Nephron progenitor cell (in vitro differentiated cells): ENCODE results near the gene SLC38A1.
"Not testable (repeated sequence)": the region's sequence is repeated elsewhere in the genome, so short reads cannot be mapped to it uniquely, and the experiment has no call there.

ENCODE experiments used
- DNase-seq: peaks from one replicate; pipeline ENCODE4 v3.0.0; 2021
- H3K27ac Mint-ChIP-seq: 2 replicates; pipeline ENCODE4 v1.8.0; 2021; ENCODE audit warnings: mild to moderate bottlenecking, moderate library complexity, mixed read lengths
- H3K27me3 Mint-ChIP-seq: 2 replicates; pipeline ENCODE4 v1.8.0; 2021; ENCODE audit warnings: mild to moderate bottlenecking, low read depth, mixed read lengths; ENCODE audit not compliant: poor library complexity
- H3K36me3 Mint-ChIP-seq: 2 replicates; pipeline ENCODE4 v1.8.0; 2021; ENCODE audit warnings: low read depth, mixed read lengths
- H3K4me1 Mint-ChIP-seq: 2 replicates; pipeline ENCODE4 v1.8.0; 2021; ENCODE audit warnings: mixed read lengths
- H3K4me3 Mint-ChIP-seq: 2 replicates; pipeline ENCODE4 v1.8.0; 2021; ENCODE audit warnings: mild to moderate bottlenecking, moderate library complexity, mixed read lengths
- H3K9me3 Mint-ChIP-seq: 2 replicates; pipeline ENCODE4 v1.8.0; 2021; ENCODE audit warnings: mild to moderate bottlenecking, moderate library complexity, mixed read lengths
- CTCF ChIP-seq: fragments of 200-600 bp; sonication (generic); IDR thresholded peaks from 2 replicates; pipeline ENCODE4 v1.5.0; 2021; ENCODE audit warnings: antibody characterized with exemption

The SLC38A1 gene

DNA sequence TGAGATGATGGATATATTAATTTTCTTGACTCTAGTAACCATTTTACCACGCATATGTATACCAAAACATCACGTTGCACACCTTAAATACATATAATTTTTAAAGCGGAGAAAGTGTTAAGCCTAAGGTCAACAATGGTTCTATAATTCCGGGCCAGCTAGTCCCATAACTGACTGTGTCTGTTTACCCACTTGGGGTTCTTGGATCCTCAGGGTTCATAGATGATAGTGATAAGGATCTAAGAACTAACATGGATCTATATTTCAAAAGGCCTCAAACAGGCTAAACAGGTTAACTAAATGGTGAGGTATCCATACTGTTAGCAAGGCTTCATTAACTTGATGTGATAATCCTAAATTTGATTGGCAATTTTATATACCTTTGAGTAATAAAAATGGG is 9.8 kb downstream of the SLC38A1 start:
- Mint-ChIP-seq H3K4me3 (no peak overlapping the region), H3K27me3 (no peaks in the 10 kb centered on the region), H3K36me3 (no peaks in the 10 kb centered on the region), H3K27ac (no peak overlapping the region), H3K4me1 (no peaks in the 10 kb centered on the region), H3K9me3 (peaks cover 45% of the 10 kb centered on the region)
- TF ChIP-seq CTCF: no peak
- DNase-seq: no peak

GRCh38 chr12:46258129-46258528 is 10.7 kb downstream of the SLC38A1 start:
- no peak for TF ChIP-seq CTCF
- Mint-ChIP-seq H3K9me3 (peaks cover 55% of the 10 kb centered on the region), H3K4me3 (no peak overlapping the region), H3K4me1 (no peaks in the 10 kb centered on the region), H3K27ac (no peak overlapping the region), H3K36me3 (no peaks in the 10 kb centered on the region), H3K27me3 (no peaks in the 10 kb centered on the region)
- no peak for DNase-seq

GRCh38 chr12:46256942-46257341 is 11.9 kb downstream of the SLC38A1 start:
- Mint-ChIP-seq H3K36me3 (no peaks in the 10 kb centered on the region), H3K4me1 (no peaks in the 10 kb centered on the region), H3K4me3 (no peak overlapping the region), H3K27me3 (no peaks in the 10 kb centered on the region), H3K27ac (no peak overlapping the region), H3K9me3 (peaks cover 64% of the 10 kb centered on the region)
- TF ChIP-seq CTCF: no peak
- DNase-seq: no peak

- no peak for TF ChIP-seq CTCF
- H3K36me3 Mint-ChIP-seq: no peaks in the 10 kb centered on the region
- peaks cover 92% of the 10 kb centered on the region for H3K9me3 Mint-ChIP-seq
- no peaks in the 10 kb centered on the region for H3K27me3 Mint-ChIP-seq
- H3K27ac Mint-ChIP-seq: no peak overlapping the region
- no peak for DNase-seq
- no peak overlapping the region for H3K4me3 Mint-ChIP-seq
- H3K4me1 Mint-ChIP-seq: no peaks in the 10 kb centered on the region
Measured at GRCh38 chr12:46253544-46254162, 15.2 kb downstream of the SLC38A1 start.

GRCh38 chr12:46251994-46252393 is 16.8 kb downstream of the SLC38A1 start:
- DNase-seq, H3K4me1 Mint-ChIP-seq, H3K36me3 Mint-ChIP-seq, H3K27ac Mint-ChIP-seq, H3K4me3 Mint-ChIP-seq, H3K27me3 Mint-ChIP-seq: not testable (repeated sequence)
- H3K9me3 Mint-ChIP-seq: peaks cover 94% of the 10 kb centered on the region

GRCh38 chr12:46249960-46250359 is 18.9 kb downstream of the SLC38A1 start:
- not testable (repeated sequence) for H3K27ac Mint-ChIP-seq, DNase-seq, H3K36me3 Mint-ChIP-seq, H3K4me3 Mint-ChIP-seq, H3K4me1 Mint-ChIP-seq, H3K27me3 Mint-ChIP-seq
- H3K9me3 Mint-ChIP-seq: peaks cover 96% of the 10 kb centered on the region

GRCh38 chr12:46246021-46246700 is 22.7 kb downstream of the SLC38A1 start:
- no peak overlapping the region for H3K27ac Mint-ChIP-seq
- no peak for DNase-seq
- TF ChIP-seq CTCF: no peak
- no peaks in the 10 kb centered on the region for H3K27me3 Mint-ChIP-seq
- no peaks in the 10 kb centered on the region for H3K4me1 Mint-ChIP-seq
- no peaks in the 10 kb centered on the region for H3K36me3 Mint-ChIP-seq
- peaks cover 88% of the 10 kb centered on the region for H3K9me3 Mint-ChIP-seq
- H3K4me3 Mint-ChIP-seq: no peak overlapping the region
